Measurements from ENCODE around the gene ELF2.
"Not testable (repeated sequence)": the region's sequence is repeated elsewhere in the genome, so short reads cannot be mapped to it uniquely, and the experiment has no call there.

- not testable (repeated sequence) for TF ChIP-seq CTCF (conservative IDR thresholded peaks at IDR 0.05 in 1 of 2, IDR thresholded peaks at IDR 0.05 in 1 of 2; ENCODE audit: low read depth in 1 of 2, low read length in 2 of 2); EZH2 (IDR thresholded peaks at IDR 0.05; ENCODE audit: low read length, missing control alignments)
These were observed 168.7 kb downstream of the ELF2 start for GRCh38 chr4:139008278-139008677.

Measured in fibroblast of lung (primary cell).